Measurements from ENCODE around the gene KRTAP27-1. TPM values are rescaled to one million over a fixed set of nuclear protein-coding genes. Genes with fewer than 3 reads are reported as not detected.

KRTAP27-1 gene, protein sequence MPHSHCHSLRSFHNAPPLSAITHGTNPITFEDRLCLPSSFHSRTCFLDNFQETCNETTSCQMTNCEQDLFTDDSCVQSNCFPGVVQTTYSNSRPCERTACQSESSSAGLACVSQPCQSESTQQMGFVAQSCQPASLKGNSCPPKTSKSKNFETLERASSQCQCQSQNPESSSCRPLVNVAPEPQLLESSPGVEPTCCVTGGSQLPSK
- total RNA-seq: not detected
- 0 reads per million in 2 donors for total RNA-seq

GRCh38 chr21:30337276-30337744 lies at the start of gene KRTAP27-1:
Gene KRTAP27-1, minus strand, starts transcription at chr21:30337694. Its CDS starts 26 bp downstream, at chr21:30337668.
- Mint-ChIP-seq H3K27me3 (peaks cover 4% of the 10 kb centered on the region), H3K4me3 (no peak within 1 kb of the TSS), H3K36me3 (ENCODE audit: low read depth) (no peaks in the 10 kb centered on the region), H3K4me1 (no peaks in the 10 kb centered on the region), H3K27ac (no peak within 1 kb of the TSS)
- H3K9me3 ChIP-seq (ENCODE audit: control insufficient read depth, low read length, poor library complexity, severe bottlenecking): no peaks in the 10 kb centered on the region
- no peak for ATAC-seq
- no peak for DNase-seq

DNA sequence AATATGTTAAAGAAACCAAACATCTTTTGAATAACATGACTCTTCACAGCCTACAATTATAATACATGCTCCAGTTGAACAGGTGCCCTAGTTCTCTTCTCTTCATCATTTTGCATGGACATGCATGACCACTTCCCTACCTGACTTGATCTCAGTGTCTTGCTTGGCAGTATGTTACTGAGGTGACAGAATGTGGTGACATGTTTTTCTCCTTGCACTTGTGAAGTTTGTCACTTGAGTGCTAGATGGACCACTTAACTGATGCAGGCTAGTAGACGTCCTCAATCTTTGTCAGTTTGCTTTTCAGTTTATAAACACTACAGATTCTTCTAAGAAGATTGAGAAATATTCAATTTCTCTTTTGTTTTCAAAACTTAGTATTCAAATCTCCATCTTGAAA lies 44.7 kb upstream of the KRTAP27-1 start:
- no peaks in the 10 kb centered on the region for H3K9me3 ChIP-seq (ENCODE audit: control insufficient read depth, low read length, poor library complexity, severe bottlenecking)
- Mint-ChIP-seq H3K27ac (no peak overlapping the region), H3K4me3 (no peak overlapping the region), H3K4me1 (no peaks in the 10 kb centered on the region), H3K27me3 (peaks cover 6% of the 10 kb centered on the region), H3K36me3 (ENCODE audit: low read depth) (no peaks in the 10 kb centered on the region)
- no peak for DNase-seq
- no peak for ATAC-seq

GRCh38 chr21:30372139-30372770 lies 34.8 kb upstream of the KRTAP27-1 start, which contains the start of gene KRTAP13-2:
Gene KRTAP13-2, minus strand, starts transcription at chr21:30372271. Its CDS starts 58 bp downstream, at chr21:30372213.
- ATAC-seq: no peak
- Mint-ChIP-seq H3K36me3 (ENCODE audit: low read depth) (no peaks in the 10 kb centered on the region), H3K4me3 (no peak within 1 kb of the TSS), H3K27me3 (no peaks in the 10 kb centered on the region), H3K4me1 (no peaks in the 10 kb centered on the region), H3K27ac (no peak within 1 kb of the TSS)
- no peak for DNase-seq
- H3K9me3 ChIP-seq (ENCODE audit: control insufficient read depth, low read length, poor library complexity, severe bottlenecking): no peaks in the 10 kb centered on the region

GRCh38 chr21:30355906-30356305 lies 18.4 kb upstream of the KRTAP27-1 start:
- no peaks in the 10 kb centered on the region for H3K27me3 Mint-ChIP-seq
- H3K36me3 Mint-ChIP-seq (ENCODE audit: low read depth): no peaks in the 10 kb centered on the region
- H3K27ac Mint-ChIP-seq: no peak overlapping the region
- H3K4me3 Mint-ChIP-seq: no peak overlapping the region
- no peak for ATAC-seq
- H3K9me3 ChIP-seq (ENCODE audit: control insufficient read depth, low read length, poor library complexity, severe bottlenecking): no peaks in the 10 kb centered on the region
- no peaks in the 10 kb centered on the region for H3K4me1 Mint-ChIP-seq
- no peak for DNase-seq

- no peak overlapping the region for H3K4me3 Mint-ChIP-seq
- H3K9me3 ChIP-seq (ENCODE audit: control insufficient read depth, low read length, poor library complexity, severe bottlenecking): no peaks in the 10 kb centered on the region
- no peak for ATAC-seq
- no peaks in the 10 kb centered on the region for H3K27me3 Mint-ChIP-seq
- no peak for DNase-seq
- no peaks in the 10 kb centered on the region for H3K4me1 Mint-ChIP-seq
- no peak overlapping the region for H3K27ac Mint-ChIP-seq
- H3K36me3 Mint-ChIP-seq (ENCODE audit: low read depth): no peaks in the 10 kb centered on the region
These were observed 17.0 kb upstream of the KRTAP27-1 start for GRCh38 chr21:30354308-30355005.

DNA sequence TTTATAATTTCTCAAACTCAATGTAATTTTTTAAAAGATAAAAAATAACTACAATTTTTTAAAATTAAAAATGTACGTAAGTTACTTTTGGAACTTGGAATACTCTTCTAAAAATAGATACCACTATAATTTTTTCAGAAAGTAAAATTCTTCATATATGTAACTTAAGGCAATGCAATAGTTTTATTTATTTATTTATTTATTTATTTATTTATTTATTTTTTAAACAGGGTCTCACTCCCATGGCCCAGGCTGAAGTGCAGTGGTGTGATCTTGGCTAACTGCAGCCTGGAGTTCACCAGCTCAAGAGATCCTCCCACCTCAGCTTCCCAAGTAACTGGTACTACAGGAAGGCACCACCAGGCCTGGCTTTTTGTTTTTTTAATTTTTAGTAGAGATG lies 14.0 kb upstream of the KRTAP27-1 start:
- Mint-ChIP-seq H3K27ac (no peak overlapping the region), H3K4me3 (no peak overlapping the region), H3K36me3 (ENCODE audit: low read depth) (no peaks in the 10 kb centered on the region), H3K27me3 (no peaks in the 10 kb centered on the region), H3K4me1 (no peaks in the 10 kb centered on the region)
- DNase-seq (no peak), ATAC-seq (no peak)
- H3K9me3 ChIP-seq (ENCODE audit: control insufficient read depth, low read length, poor library complexity, severe bottlenecking): no peaks in the 10 kb centered on the region

- Mint-ChIP-seq H3K4me3 (no peak overlapping the region), H3K36me3 (ENCODE audit: low read depth) (no peaks in the 10 kb centered on the region)
- ATAC-seq: no peak
These were observed 12.1 kb upstream of the KRTAP27-1 start for GRCh38 chr21:30349572-30349971.

DNA sequence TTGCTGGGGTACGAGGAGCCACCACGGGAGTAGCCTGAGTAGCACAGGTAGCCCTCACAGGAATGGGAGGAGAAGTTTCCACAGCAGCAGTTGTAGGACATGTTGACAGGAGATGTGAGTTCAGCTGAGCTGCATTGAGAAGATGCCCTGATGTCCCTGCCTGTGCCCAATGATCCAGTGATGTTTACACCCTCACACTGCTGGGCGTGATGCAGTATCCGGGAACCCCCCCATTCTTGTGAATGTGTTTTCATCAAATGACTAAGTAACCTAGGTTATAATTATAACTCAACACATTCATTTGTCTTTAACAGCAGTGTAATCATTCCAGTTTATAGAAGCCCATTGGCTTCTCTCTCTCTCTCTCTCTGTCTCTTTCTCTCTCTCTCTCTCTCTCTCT lies 11.0 kb upstream of the KRTAP27-1 start, which contains the start of gene KRTAP23-1:
KRTAP23-1 (minus strand) TSS at position 101 of the 400 bp plus-strand sequence; CDS start at position 101, 0 bp downstream.
- Mint-ChIP-seq H3K36me3 (ENCODE audit: low read depth) (no peaks in the 10 kb centered on the region), H3K4me3 (no peak within 1 kb of the TSS), H3K4me1 (no peaks in the 10 kb centered on the region), H3K27ac (no peak within 1 kb of the TSS), H3K27me3 (peaks cover 13% of the 10 kb centered on the region)
- no peaks in the 10 kb centered on the region for H3K9me3 ChIP-seq (ENCODE audit: control insufficient read depth, low read length, poor library complexity, severe bottlenecking)
- no peak for ATAC-seq
- no peak for DNase-seq

More at GRCh38 chr21:30349572-30349971, 12.1 kb upstream of the KRTAP27-1 start:
- Mint-ChIP-seq H3K27ac (no peak overlapping the region), H3K4me1 (no peaks in the 10 kb centered on the region), H3K27me3 (peaks cover 4% of the 10 kb centered on the region)
- no peaks in the 10 kb centered on the region for H3K9me3 ChIP-seq (ENCODE audit: control insufficient read depth, low read length, poor library complexity, severe bottlenecking)
- no peak for DNase-seq

DNA sequence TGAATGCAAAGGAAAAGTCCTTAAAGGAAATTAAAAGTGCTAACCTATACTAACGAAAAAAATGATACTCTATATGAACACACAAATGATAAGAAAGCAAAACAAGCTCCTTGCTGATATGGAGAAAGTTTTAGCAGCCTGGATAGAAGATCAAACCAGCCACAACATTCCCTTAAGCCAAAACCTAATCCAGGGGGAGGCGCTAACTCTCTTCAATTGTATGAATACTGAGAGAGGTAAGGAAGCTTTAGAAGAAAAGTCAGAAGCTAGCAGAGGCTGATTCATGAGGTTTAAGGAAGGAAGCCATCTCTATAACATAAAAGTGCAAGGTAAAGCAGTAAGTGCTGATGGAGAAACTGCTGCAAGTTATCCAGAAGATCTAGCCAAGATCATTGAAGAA lies 7.5 kb upstream of the KRTAP27-1 start:
- Mint-ChIP-seq H3K36me3 (ENCODE audit: low read depth) (no peaks in the 10 kb centered on the region), H3K27ac (no peak overlapping the region), H3K4me3 (no peak overlapping the region), H3K4me1 (no peaks in the 10 kb centered on the region), H3K27me3 (peaks cover 17% of the 10 kb centered on the region)
- DNase-seq (no peak), ATAC-seq (no peak)
- no peaks in the 10 kb centered on the region for H3K9me3 ChIP-seq (ENCODE audit: control insufficient read depth, low read length, poor library complexity, severe bottlenecking)

GRCh38 chr21:30340714-30341573 lies 3.5 kb upstream of the KRTAP27-1 start:
- H3K4me3 Mint-ChIP-seq: no peak overlapping the region
- no peak for ATAC-seq
- no peaks in the 10 kb centered on the region for H3K36me3 Mint-ChIP-seq (ENCODE audit: low read depth)
- peaks cover 17% of the 10 kb centered on the region for H3K27me3 Mint-ChIP-seq
- no peaks in the 10 kb centered on the region for H3K4me1 Mint-ChIP-seq
- no peak for DNase-seq
- no peak overlapping the region for H3K27ac Mint-ChIP-seq
- H3K9me3 ChIP-seq (ENCODE audit: control insufficient read depth, low read length, poor library complexity, severe bottlenecking): no peaks in the 10 kb centered on the region

DNA sequence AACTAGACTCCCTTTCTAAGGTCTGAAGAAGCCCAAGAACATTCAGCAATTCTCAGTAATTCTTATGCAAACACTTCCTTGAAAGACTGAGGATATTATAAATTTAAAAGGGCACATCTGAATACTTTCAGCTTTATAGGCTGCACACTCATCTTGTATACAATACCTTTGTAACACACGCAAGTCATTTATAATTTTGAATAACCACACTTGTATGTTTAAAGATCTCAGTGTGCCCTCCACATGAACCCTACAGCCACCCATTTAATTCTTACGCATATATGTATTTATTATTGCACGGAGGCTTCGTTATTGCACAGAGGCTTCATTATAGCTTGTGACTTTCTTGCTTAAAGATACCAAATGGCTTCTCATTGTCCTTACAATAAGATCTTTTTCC lies 1.2 kb upstream of the KRTAP27-1 start:
- no peak overlapping the region for H3K4me3 Mint-ChIP-seq
- no peak overlapping the region for H3K27ac Mint-ChIP-seq
- no peaks in the 10 kb centered on the region for H3K36me3 Mint-ChIP-seq (ENCODE audit: low read depth)
- ATAC-seq (no peak), DNase-seq (no peak)
- H3K9me3 ChIP-seq (ENCODE audit: control insufficient read depth, low read length, poor library complexity, severe bottlenecking): no peaks in the 10 kb centered on the region
- peaks cover 5% of the 10 kb centered on the region for H3K27me3 Mint-ChIP-seq
- no peaks in the 10 kb centered on the region for H3K4me1 Mint-ChIP-seq

- DNase-seq: no peak
- Mint-ChIP-seq H3K4me3 (no peak overlapping the region), H3K27ac (no peak overlapping the region), H3K36me3 (ENCODE audit: low read depth) (no peaks in the 10 kb centered on the region), H3K4me1 (no peaks in the 10 kb centered on the region), H3K27me3 (peaks cover 4% of the 10 kb centered on the region)
- no peaks in the 10 kb centered on the region for H3K9me3 ChIP-seq (ENCODE audit: control insufficient read depth, low read length, poor library complexity, severe bottlenecking)
- no peak for ATAC-seq
These were observed 278 bp upstream of the KRTAP27-1 start for GRCh38 chr21:30337772-30338171.

GRCh38 chr21:30336596-30336995 lies 898 bp downstream of the KRTAP27-1 start:
- no peak for DNase-seq
- no peak overlapping the region for H3K4me3 Mint-ChIP-seq
- no peaks in the 10 kb centered on the region for H3K27me3 Mint-ChIP-seq
- no peak overlapping the region for H3K27ac Mint-ChIP-seq
- H3K9me3 ChIP-seq (ENCODE audit: control insufficient read depth, low read length, poor library complexity, severe bottlenecking): no peaks in the 10 kb centered on the region
- no peak for ATAC-seq
- no peaks in the 10 kb centered on the region for H3K36me3 Mint-ChIP-seq (ENCODE audit: low read depth)
- H3K4me1 Mint-ChIP-seq: no peaks in the 10 kb centered on the region

Data from T-helper 17 cell (primary cell).